ENCODE measurements around the gene HDAC7.

Gene HDAC7

GRCh38 chr12:47776471-47777143 lies 43.1 kb downstream of the HDAC7 start:
- TF ChIP-seq ZNF8 (CRISPR knock-in tag; IDR thresholded peaks at IDR 0.05): no peak
- TF ChIP-seq CSDC2 (CRISPR knock-in tag; IDR thresholded peaks at IDR 0.05): no peak
- TF ChIP-seq ZC3H10 (CRISPR knock-in tag; IDR thresholded peaks at IDR 0.05): no peak
- TF ChIP-seq BACH2 (CRISPR knock-in tag; IDR thresholded peaks at IDR 0.05; ENCODE audit: borderline replicate concordance): no peak
- no peak for TF ChIP-seq PPARA (CRISPR knock-in tag; IDR thresholded peaks at IDR 0.05; ENCODE audit: borderline replicate concordance)
- no peak for TF ChIP-seq TOX (CRISPR knock-in tag; IDR thresholded peaks at IDR 0.05; ENCODE audit: borderline replicate concordance)
- no peak for TF ChIP-seq ARNTL (CRISPR knock-in tag; IDR thresholded peaks at IDR 0.05; ENCODE audit: borderline replicate concordance, low read depth)
- TF ChIP-seq ZNF565 (CRISPR knock-in tag; conservative IDR thresholded peaks at IDR 0.05; ENCODE audit: low read depth): no peak
- TF ChIP-seq, protein P1, sequence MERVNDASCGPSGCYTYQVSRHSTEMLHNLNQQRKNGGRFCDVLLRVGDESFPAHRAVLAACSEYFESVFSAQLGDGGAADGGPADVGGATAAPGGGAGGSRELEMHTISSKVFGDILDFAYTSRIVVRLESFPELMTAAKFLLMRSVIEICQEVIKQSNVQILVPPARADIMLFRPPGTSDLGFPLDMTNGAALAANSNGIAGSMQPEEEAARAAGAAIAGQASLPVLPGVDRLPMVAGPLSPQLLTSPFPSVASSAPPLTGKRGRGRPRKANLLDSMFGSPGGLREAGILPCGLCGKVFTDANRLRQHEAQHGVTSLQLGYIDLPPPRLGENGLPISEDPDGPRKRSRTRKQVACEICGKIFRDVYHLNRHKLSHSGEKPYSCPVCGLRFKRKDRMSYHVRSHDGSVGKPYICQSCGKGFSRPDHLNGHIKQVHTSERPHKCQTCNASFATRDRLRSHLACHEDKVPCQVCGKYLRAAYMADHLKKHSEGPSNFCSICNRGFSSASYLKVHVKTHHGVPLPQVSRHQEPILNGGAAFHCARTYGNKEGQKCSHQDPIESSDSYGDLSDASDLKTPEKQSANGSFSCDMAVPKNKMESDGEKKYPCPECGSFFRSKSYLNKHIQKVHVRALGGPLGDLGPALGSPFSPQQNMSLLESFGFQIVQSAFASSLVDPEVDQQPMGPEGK (CRISPR knock-in tag; IDR thresholded peaks at IDR 0.05; ENCODE audit: borderline replicate concordance): no peak
- no peak for TF ChIP-seq ZNF70 (CRISPR knock-in tag; IDR thresholded peaks at IDR 0.05)
- TF ChIP-seq ZFP3 (CRISPR knock-in tag; IDR thresholded peaks at IDR 0.05): no peak
- TF ChIP-seq, protein P2, sequence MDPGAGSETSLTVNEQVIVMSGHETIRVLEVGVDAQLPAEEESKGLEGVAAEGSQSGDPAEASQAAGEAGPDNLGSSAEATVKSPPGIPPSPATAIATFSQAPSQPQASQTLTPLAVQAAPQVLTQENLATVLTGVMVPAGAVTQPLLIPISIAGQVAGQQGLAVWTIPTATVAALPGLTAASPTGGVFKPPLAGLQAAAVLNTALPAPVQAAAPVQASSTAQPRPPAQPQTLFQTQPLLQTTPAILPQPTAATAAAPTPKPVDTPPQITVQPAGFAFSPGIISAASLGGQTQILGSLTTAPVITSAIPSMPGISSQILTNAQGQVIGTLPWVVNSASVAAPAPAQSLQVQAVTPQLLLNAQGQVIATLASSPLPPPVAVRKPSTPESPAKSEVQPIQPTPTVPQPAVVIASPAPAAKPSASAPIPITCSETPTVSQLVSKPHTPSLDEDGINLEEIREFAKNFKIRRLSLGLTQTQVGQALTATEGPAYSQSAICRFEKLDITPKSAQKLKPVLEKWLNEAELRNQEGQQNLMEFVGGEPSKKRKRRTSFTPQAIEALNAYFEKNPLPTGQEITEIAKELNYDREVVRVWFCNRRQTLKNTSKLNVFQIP (CRISPR knock-in tag; IDR thresholded peaks at IDR 0.05; ENCODE audit: borderline replicate concordance, low read depth): no peak
- no peak for TF ChIP-seq ISL1 (CRISPR knock-in tag; IDR thresholded peaks at IDR 0.05)
- TF ChIP-seq TCF4 (CRISPR knock-in tag; IDR thresholded peaks at IDR 0.05; ENCODE audit: borderline replicate concordance): no peak
- no peak for TF ChIP-seq RARB (CRISPR knock-in tag; IDR thresholded peaks at IDR 0.05)
- TF ChIP-seq CSRNP3 (CRISPR knock-in tag; IDR thresholded peaks at IDR 0.05): no peak
- TF ChIP-seq OSR1 (CRISPR knock-in tag; IDR thresholded peaks at IDR 0.05): no peak
- no peak for TF ChIP-seq GLIS3 (CRISPR knock-in tag; IDR thresholded peaks at IDR 0.05)
- no peak for TF ChIP-seq ESRRG (CRISPR knock-in tag; IDR thresholded peaks at IDR 0.05)
- no peak for TF ChIP-seq CREB5 (CRISPR knock-in tag; IDR thresholded peaks at IDR 0.05; ENCODE audit: low read depth)
- ATAC-seq: no peak

DNA sequence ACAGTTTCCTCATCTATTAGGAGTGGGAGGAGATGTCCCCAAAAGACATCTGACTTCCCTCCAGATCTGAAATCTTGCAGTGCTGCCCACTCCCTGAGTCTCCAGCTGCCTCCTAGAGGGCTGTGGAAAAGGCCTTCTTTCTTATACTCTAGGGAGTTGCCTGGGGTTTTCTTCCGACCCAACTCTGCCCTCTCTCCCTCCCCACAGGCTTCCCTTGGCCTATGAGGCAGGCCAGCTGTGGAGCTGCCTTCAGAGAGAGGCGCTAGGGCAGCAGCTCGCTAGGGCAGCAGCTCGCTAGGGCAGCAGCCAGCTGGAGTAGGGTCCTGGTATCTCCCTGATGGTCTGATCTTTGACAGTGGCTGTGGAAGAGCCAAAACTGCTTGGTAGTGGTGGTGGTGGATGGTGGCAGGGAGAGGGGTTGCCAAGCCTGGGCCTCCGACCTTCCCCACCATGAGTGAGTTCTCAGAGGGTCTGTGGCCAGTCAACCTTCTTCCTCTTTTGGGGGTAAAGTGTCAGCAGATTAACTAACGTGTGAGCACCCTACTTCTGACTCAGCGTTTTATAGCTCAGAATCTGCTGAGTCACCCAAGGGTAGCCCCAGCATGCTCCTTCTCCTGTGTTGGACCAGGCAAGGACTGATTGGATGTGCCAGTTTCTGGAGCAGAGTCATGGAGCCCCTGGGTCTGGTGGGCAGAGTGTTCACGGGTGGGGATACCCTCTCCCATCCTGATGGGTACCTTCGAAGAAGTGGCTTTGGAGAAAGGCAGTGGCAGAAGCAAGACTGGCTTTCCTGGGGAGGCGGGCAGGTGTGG lies 44.4 kb downstream of the HDAC7 start:
- TF ChIP-seq ZNF8 (CRISPR knock-in tag; IDR thresholded peaks at IDR 0.05): no peak
- TF ChIP-seq, protein P2 (CRISPR knock-in tag; IDR thresholded peaks at IDR 0.05; ENCODE audit: borderline replicate concordance, low read depth): no peak
- TF ChIP-seq GLIS3 (CRISPR knock-in tag; IDR thresholded peaks at IDR 0.05): no peak
- TF ChIP-seq ZC3H10 (CRISPR knock-in tag; IDR thresholded peaks at IDR 0.05): no peak
- TF ChIP-seq ZNF565 (CRISPR knock-in tag; conservative IDR thresholded peaks at IDR 0.05; ENCODE audit: low read depth): no peak
- no peak for TF ChIP-seq TSHZ2 (CRISPR knock-in tag; IDR thresholded peaks at IDR 0.05)
- TF ChIP-seq OSR1 (CRISPR knock-in tag; IDR thresholded peaks at IDR 0.05): no peak
- no peak for TF ChIP-seq ZFP30 (CRISPR knock-in tag; IDR thresholded peaks at IDR 0.05)
- no peak for TF ChIP-seq SNAI2 (CRISPR knock-in tag; IDR thresholded peaks at IDR 0.05)
- no peak for TF ChIP-seq BACH2 (CRISPR knock-in tag; IDR thresholded peaks at IDR 0.05; ENCODE audit: borderline replicate concordance)
- no peak for TF ChIP-seq CSRNP3 (CRISPR knock-in tag; IDR thresholded peaks at IDR 0.05)
- TF ChIP-seq CSDC2 (CRISPR knock-in tag; IDR thresholded peaks at IDR 0.05): no peak
- TF ChIP-seq ESRRG (CRISPR knock-in tag; IDR thresholded peaks at IDR 0.05): no peak
- TF ChIP-seq ZFP3 (CRISPR knock-in tag; IDR thresholded peaks at IDR 0.05): no peak
- no peak for TF ChIP-seq PPARA (CRISPR knock-in tag; IDR thresholded peaks at IDR 0.05; ENCODE audit: borderline replicate concordance)
- TF ChIP-seq CREB5 (CRISPR knock-in tag; IDR thresholded peaks at IDR 0.05; ENCODE audit: low read depth): no peak
- no peak for ATAC-seq
